IMR-90 (cell line): Measurements from ENCODE around the gene COL20A1. TPM values are rescaled to one million over a fixed set of nuclear protein-coding genes. Genes with fewer than 3 reads are reported as not detected.
"Not testable (repeated sequence)": the region's sequence is repeated elsewhere in the genome, so short reads cannot be mapped to it uniquely, and the experiment has no call there.

Experiments used
- ATAC-seq: fragments of 200-7000 bp; cut with Tn5 transposase; 2 replicates; pipeline ENCODE4 v1.9.1; 2020; ENCODE audit warnings: low read depth, mild to moderate bottlenecking, moderate library complexity
- BruUV-seq: library from RNA; stranded (reverse); fragments of 400-500 nt; replicated peaks from 2 replicates; lab custom pipeline; 2021; lab: Mats Ljungman, UMichigan
- CTCF ChIA-PET: fragments of 300-600 bp; formaldehyde crosslinking; extraction: SDS; loops from one replicate; lab custom pipeline; 2021; ENCODE audit warnings: antibody characterized with exemption; lab: Yijun Ruan, JAX
- POLR2A ChIA-PET: fragments of 300-600 bp; sonication (Branson Sonifier 250); formaldehyde crosslinking; loops from one replicate; lab custom pipeline; 2022; ENCODE audit warnings: antibody characterized with exemption; ENCODE audit not compliant: unreplicated experiment; lab: Charles Lee
- DNase-seq: peaks from one replicate; pipeline ENCODE4 v3.0.0; 2013
- H2AFZ ChIP-seq: replicated peaks from 2 replicates; pipeline ENCODE3; 2013; ENCODE audit warnings: low read length, mild to moderate bottlenecking; ENCODE audit not compliant: poor library complexity
- H2AK5ac ChIP-seq: 2 replicates; pipeline ENCODE4 v1.6.1; 2013; ENCODE audit warnings: low read depth, low read length, inconsistent platforms
- H2AK9ac ChIP-seq: replicated peaks from 2 replicates; pipeline ENCODE3; 2013; ENCODE audit warnings: mild to moderate bottlenecking, low read depth, low read length, moderate library complexity; ENCODE audit not compliant: poor library complexity
- H2BK120ac ChIP-seq: 2 replicates; pipeline ENCODE4 v1.6.1; 2013; ENCODE audit warnings: low read depth, low read length, inconsistent platforms
- H2BK15ac ChIP-seq: 3 replicates; pipeline ENCODE4 v1.6.1; 2013; ENCODE audit warnings: low read depth, low read length, inconsistent platforms
- H2BK20ac ChIP-seq: 2 replicates; pipeline ENCODE4 v1.6.1; 2013; ENCODE audit warnings: low read depth, mild to moderate bottlenecking, inconsistent platforms, low read length, moderate library complexity
- H2BK5ac ChIP-seq: 2 replicates; pipeline ENCODE4 v1.6.1; 2013; ENCODE audit warnings: mild to moderate bottlenecking, low read depth, low read length, inconsistent platforms; ENCODE audit not compliant: poor library complexity, severe bottlenecking
- H3K14ac ChIP-seq: replicated peaks from 2 replicates; pipeline ENCODE4 v1.6.1; 2013; ENCODE audit warnings: low read depth, low read length, inconsistent platforms
- H3K18ac ChIP-seq: 2 replicates; pipeline ENCODE4 v1.6.1; 2013; ENCODE audit warnings: low read depth, low read length, control low read depth
- H3K23ac ChIP-seq: 2 replicates; pipeline ENCODE4 v1.6.1; 2013; ENCODE audit warnings: low read depth, low read length, inconsistent platforms
- H3K27ac ChIP-seq: 2 replicates; pipeline ENCODE4 v1.5.1; 2013; ENCODE audit warnings: mild to moderate bottlenecking, control low read depth, low read length; ENCODE audit not compliant: insufficient read depth
- H3K27me3 ChIP-seq: 2 replicates; pipeline ENCODE4 v1.6.1; 2013; ENCODE audit warnings: low read length; ENCODE audit not compliant: control insufficient read depth, insufficient read depth
- H3K36me3 ChIP-seq: 2 replicates; pipeline ENCODE4 v1.6.1; 2013; ENCODE audit warnings: low read length, mixed read lengths; ENCODE audit not compliant: control insufficient read depth, insufficient read depth
- H3K4ac ChIP-seq: 2 replicates; pipeline ENCODE4 v1.6.1; 2013; ENCODE audit warnings: low read depth, low read length, inconsistent platforms
- H3K4me1 ChIP-seq: 2 replicates; pipeline ENCODE4 v1.6.1; 2013; ENCODE audit warnings: low read length, mixed read lengths; ENCODE audit not compliant: control insufficient read depth, insufficient read depth
- H3K4me2 ChIP-seq: 2 replicates; pipeline ENCODE4 v1.6.1; 2013; ENCODE audit warnings: low read depth, mild to moderate bottlenecking, control low read depth, low read length, moderate library complexity
- H3K4me3 ChIP-seq: 2 replicates; pipeline ENCODE4 v1.5.1; 2013; ENCODE audit warnings: low read depth, mild to moderate bottlenecking, control low read depth, low read length, moderate library complexity; ENCODE audit not compliant: insufficient read depth
- H3K56ac ChIP-seq: 2 replicates; pipeline ENCODE4 v1.6.1; 2013; ENCODE audit warnings: low read length, inconsistent platforms; ENCODE audit not compliant: insufficient read depth; ENCODE audit errors: extremely low read depth
- H3K79me1 ChIP-seq, 2 experiments: 2 replicates each; pipeline ENCODE4 v1.6.1; 2013; ENCODE audit warnings: low read length in 2 of 2, inconsistent platforms in 1 of 2, low read depth in 1 of 2
- H3K9ac ChIP-seq: 2 replicates; pipeline ENCODE4 v1.6.1; 2013; ENCODE audit warnings: low read depth, low read length, control low read depth
- H3K9me1 ChIP-seq: 2 replicates; pipeline ENCODE4 v1.6.1; 2013; ENCODE audit warnings: low read length, inconsistent platforms; ENCODE audit not compliant: insufficient read depth
- H3K9me3 ChIP-seq: 2 replicates; pipeline ENCODE4 v1.6.1; 2013; ENCODE audit warnings: low read length; ENCODE audit not compliant: control insufficient read depth, insufficient read depth
- H4K20me1 ChIP-seq: 2 replicates; pipeline ENCODE4 v1.6.1; 2013; ENCODE audit warnings: low read length, inconsistent platforms; ENCODE audit not compliant: insufficient read depth
- H4K5ac ChIP-seq: 2 replicates; pipeline ENCODE4 v1.6.1; 2013; ENCODE audit warnings: mild to moderate bottlenecking, low read depth, low read length, control low read depth
- H4K8ac ChIP-seq, 2 experiments: 2 replicates each; pipeline ENCODE4 v1.6.1; 2013; ENCODE audit warnings: low read depth in 2 of 2, low read length in 2 of 2, control low read depth in 1 of 2, inconsistent platforms in 1 of 2
- H4K91ac ChIP-seq: 2 replicates; pipeline ENCODE4 v1.6.1; 2013; ENCODE audit warnings: low read depth, low read length, inconsistent platforms; ENCODE audit not compliant: insufficient read depth
- RAD21 ChIP-seq: IDR thresholded peaks from 2 replicates; pipeline ENCODE4 v1.6.1; 2012; ENCODE audit warnings: low read length, improper control_type of control experiment
- SMC3 ChIP-seq: fragments of 150-350 bp; IDR thresholded peaks from 2 replicates; pipeline ENCODE4 v1.6.1; 2016; ENCODE audit warnings: low read depth, mild to moderate bottlenecking, antibody characterized with exemption, low read length, moderate library complexity
- WGBS, 2 experiments: methylation state at CpG; one replicate each; pipeline versions ENCODE4 v1.1.5 to v1.1.7; 2013; ENCODE audit warnings: missing lambda C conversion rate in 2 of 2; ENCODE audit not compliant: insufficient read length in 1 of 2; ENCODE audit errors: extremely low coverage in 2 of 2; 5-methylcytosine and 5-hydroxymethylcytosine counted together
- dilution Hi-C: fragments of 300-500 bp; cut with HindIII; formaldehyde crosslinking; loops from one replicate; pipeline ENCODE4 v1.14.3; 2018; ENCODE audit warnings: low sequenced_read_pairs; ENCODE audit not compliant: unreplicated experiment
- in situ Hi-C: fragments of 300-500 bp; cut with MboI; formaldehyde crosslinking; loops from 3 replicates; pipeline ENCODE4 v1.14.3; 2019; ENCODE audit warnings: low sequenced_read_pairs, inconsistent platforms, mixed read lengths
- intact Hi-C: fragments of 100-400 bp; cut with micrococcal nuclease; formaldehyde crosslinking; loops from 2 replicates; pipeline ENCODE4 v1.10.0; 2022
- polyA plus RNA-seq, 3 experiments: library from polyadenylated mRNA; depleted of rRNA; stranded (reverse); fragments of >200 nt; gene quantifications; 2 replicates each; pipeline ENCODE4 v1.2.3, GENCODE V29; 2012; ENCODE audit warnings: low replicate concordance in 1 of 3
- total RNA-seq: library from RNA; depleted of rRNA; stranded (reverse); fragments of >200 nt; gene quantifications from 2 replicates; pipeline ENCODE4 v1.2.3, GENCODE V29; 2012
- TF ChIP-seq, protein P1 (sequence below): conservative IDR thresholded peaks from 2 replicates; pipeline ENCODE4 v1.5.1; 2012; ENCODE audit warnings: mild to moderate bottlenecking, low read depth, low read length, improper control_type of control experiment

Gene COL20A1
- total and polyA plus RNA-seq, 2 of the 4 experiments (the other 2 are of a cell fraction) = not detected

DNA sequence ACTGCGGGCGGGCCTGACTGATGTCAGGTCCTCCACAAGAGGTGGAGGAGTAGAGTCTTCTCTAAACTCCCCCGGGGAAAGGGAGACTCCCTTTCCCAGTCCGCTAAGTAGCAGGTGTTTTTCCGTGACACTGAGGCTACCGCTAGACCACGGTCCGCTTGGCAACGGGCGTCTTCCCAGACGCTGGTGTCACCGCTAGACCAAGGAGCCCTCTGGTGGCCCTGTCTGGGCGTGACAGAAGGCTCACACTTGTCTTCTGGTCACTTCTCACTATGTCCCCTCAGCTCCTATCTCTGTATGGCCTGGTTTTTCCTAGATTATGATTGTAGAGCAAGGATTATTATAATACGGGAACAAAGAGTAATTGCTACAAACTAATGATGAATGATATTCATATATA lies 41.6 kb upstream of the COL20A1 start:
- H4K20me1 ChIP-seq, H2BK5ac ChIP-seq, H2BK15ac ChIP-seq, H4K8ac ChIP-seq, ATAC-seq, H3K79me1 ChIP-seq, H3K9ac ChIP-seq, dilution Hi-C loops, in situ Hi-C loops, H2BK120ac ChIP-seq, H3K9me3 ChIP-seq, H3K23ac ChIP-seq, H3K56ac ChIP-seq, BruUV-seq, DNase-seq, H3K18ac ChIP-seq, H3K9me1 ChIP-seq, H4K91ac ChIP-seq, H3K14ac ChIP-seq, H4K5ac ChIP-seq, H3K4me1 ChIP-seq, H3K36me3 ChIP-seq, POLR2A ChIA-PET, H3K4me3 ChIP-seq, H2AK5ac ChIP-seq, H3K4ac ChIP-seq, H3K27ac ChIP-seq, H2AFZ ChIP-seq, H2BK20ac ChIP-seq, H3K4me2 ChIP-seq, H2AK9ac ChIP-seq: not testable (repeated sequence)
- CTCF ChIA-PET = interaction anchor here (0.6 to 2.8 kb wide), 2 partner anchors 28 to 116 kb away, joined by 4 to 13 read pairs; no protein-coding TSS in a partner anchor
- peaks cover 65% of the 10 kb centered on the region for H3K27me3 ChIP-seq
- WGBS, 2 experiments = no CpG with 5 or more reads among the region's 14 CpGs
- intact Hi-C loops = loop anchor here (1.0 kb wide), 1 partner anchor 28 kb away; no protein-coding TSS in a partner anchor
- TF ChIP-seq, protein P1, sequence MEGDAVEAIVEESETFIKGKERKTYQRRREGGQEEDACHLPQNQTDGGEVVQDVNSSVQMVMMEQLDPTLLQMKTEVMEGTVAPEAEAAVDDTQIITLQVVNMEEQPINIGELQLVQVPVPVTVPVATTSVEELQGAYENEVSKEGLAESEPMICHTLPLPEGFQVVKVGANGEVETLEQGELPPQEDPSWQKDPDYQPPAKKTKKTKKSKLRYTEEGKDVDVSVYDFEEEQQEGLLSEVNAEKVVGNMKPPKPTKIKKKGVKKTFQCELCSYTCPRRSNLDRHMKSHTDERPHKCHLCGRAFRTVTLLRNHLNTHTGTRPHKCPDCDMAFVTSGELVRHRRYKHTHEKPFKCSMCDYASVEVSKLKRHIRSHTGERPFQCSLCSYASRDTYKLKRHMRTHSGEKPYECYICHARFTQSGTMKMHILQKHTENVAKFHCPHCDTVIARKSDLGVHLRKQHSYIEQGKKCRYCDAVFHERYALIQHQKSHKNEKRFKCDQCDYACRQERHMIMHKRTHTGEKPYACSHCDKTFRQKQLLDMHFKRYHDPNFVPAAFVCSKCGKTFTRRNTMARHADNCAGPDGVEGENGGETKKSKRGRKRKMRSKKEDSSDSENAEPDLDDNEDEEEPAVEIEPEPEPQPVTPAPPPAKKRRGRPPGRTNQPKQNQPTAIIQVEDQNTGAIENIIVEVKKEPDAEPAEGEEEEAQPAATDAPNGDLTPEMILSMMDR = peak; percentile 34
- peak; percentile 33 for TF ChIP-seq SMC3
- peak; percentile 30 for TF ChIP-seq RAD21
